Measurements from ENCODE around the gene RNF6. TPM values are rescaled to one million over a fixed set of nuclear protein-coding genes. Genes with fewer than 3 reads are reported as not detected.

The RNF6 gene
- total RNA-seq (2021; fragmentation: NEBNext Ultra II Directional; extraction: Animal tissue kit (Norgen Biotek cat#: 25700)): 10 to 100 TPM; 47.6 to 51.7 (median 48.5) TPM
- long read RNA-seq, transcript RNF6-201 (5 exons, 3,282 nt): major isoform, 26 of 89 reads
- long read RNA-seq, transcript RNF6-203 (5 exons, 3,706 nt): minor isoform, 24 of 89 reads
- long read RNA-seq, partial matches to known transcripts: 10 of 89 reads
- long read RNA-seq, other reads (novel, unspliced or antisense): 29 of 89 reads

DNA sequence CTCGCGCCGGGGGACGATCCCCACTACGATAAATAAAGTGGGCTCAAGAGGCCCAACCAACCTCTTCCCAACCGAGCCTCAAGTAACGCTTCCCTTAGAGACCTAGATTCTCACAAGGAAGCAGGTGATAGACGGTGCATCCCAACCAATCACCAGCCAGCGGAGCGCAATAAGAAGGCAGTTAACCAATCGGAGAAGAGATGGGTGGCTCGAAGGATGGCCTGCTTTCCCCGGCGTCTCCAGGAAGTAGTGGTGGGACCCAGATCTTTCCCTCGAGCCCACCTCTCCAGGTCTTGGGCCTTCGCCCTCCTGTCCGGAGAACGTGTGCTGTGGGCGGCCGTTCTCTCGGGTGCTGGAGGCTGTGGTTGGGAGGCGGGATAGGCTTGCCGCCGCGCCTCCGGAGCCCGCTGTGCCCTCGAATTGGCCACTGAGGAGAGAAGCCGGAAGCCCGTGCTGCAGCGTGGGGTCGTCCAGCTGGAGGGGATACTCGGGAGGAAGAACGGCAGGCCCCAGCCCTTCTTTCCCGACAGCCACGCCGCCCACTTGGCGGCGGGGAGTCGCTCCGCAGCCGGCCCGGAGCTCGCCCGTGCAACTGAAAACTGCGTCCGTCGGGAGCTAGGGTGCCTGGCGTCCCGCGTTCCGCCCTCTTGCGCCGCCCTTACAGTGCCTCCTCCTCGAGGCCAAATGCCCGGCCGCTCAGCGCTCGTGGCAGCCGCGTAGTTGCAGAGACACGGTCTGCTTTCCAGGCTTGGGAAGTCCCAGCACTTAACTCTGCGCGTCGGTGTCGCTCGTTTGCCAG, at the start of gene RNF6:
RNF6 (minus strand) TSS at position 594 of the 799 bp plus-strand sequence. CDS start 2,665 bp downstream, outside the sequence.
- Mint-ChIP-seq H3K27me3 (ENCODE audit: insufficient read depth) (peaks cover 8% of the 10 kb centered on the region), H3K4me3 (peak within 1 kb of the TSS; percentile 98), H3K36me3 (ENCODE audit: low read depth) (peaks cover 28% of the 10 kb centered on the region), H3K27ac (peak within 1 kb of the TSS; percentile 99), H3K9me3 (no peaks in the 10 kb centered on the region), H3K4me1 (ENCODE audit: low read depth) (peaks cover 33% of the 10 kb centered on the region)
- TF ChIP-seq, protein P1, sequence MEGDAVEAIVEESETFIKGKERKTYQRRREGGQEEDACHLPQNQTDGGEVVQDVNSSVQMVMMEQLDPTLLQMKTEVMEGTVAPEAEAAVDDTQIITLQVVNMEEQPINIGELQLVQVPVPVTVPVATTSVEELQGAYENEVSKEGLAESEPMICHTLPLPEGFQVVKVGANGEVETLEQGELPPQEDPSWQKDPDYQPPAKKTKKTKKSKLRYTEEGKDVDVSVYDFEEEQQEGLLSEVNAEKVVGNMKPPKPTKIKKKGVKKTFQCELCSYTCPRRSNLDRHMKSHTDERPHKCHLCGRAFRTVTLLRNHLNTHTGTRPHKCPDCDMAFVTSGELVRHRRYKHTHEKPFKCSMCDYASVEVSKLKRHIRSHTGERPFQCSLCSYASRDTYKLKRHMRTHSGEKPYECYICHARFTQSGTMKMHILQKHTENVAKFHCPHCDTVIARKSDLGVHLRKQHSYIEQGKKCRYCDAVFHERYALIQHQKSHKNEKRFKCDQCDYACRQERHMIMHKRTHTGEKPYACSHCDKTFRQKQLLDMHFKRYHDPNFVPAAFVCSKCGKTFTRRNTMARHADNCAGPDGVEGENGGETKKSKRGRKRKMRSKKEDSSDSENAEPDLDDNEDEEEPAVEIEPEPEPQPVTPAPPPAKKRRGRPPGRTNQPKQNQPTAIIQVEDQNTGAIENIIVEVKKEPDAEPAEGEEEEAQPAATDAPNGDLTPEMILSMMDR (IDR thresholded peaks at IDR 0.05): peak; percentile 32; the same call in 1 of the 2 replicates
- peak; percentile 98 for DNase-seq

DNA sequence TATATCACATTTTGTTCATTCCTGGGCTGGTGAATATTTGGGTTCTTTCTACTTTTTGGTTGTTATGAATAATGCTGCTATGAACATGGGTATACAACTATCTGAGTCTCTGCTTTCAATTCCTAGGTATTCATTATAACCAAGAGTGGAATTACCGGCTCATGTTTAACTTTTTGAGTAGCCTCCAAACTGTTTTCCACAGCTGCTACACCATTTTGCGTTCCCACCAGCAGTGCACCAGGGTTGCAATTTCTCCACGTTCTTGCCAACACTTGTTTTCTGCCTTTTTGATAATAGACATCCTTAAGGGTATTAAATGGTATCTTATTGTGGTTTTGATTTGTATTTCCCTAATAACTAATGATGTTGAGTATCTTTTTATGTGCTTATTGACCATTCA, 48.6 kb upstream of the RNF6 start:
- Mint-ChIP-seq H3K4me1 (ENCODE audit: low read depth) (peaks cover 34% of the 10 kb centered on the region), H3K36me3 (ENCODE audit: low read depth) (no peaks in the 10 kb centered on the region), H3K27ac (no peak overlapping the region), H3K27me3 (ENCODE audit: insufficient read depth) (no peaks in the 10 kb centered on the region), H3K4me3 (no peak overlapping the region), H3K9me3 (no peaks in the 10 kb centered on the region)
- TF ChIP-seq, protein P1 (IDR thresholded peaks at IDR 0.05): no peak
- DNase-seq: no peak

DNA sequence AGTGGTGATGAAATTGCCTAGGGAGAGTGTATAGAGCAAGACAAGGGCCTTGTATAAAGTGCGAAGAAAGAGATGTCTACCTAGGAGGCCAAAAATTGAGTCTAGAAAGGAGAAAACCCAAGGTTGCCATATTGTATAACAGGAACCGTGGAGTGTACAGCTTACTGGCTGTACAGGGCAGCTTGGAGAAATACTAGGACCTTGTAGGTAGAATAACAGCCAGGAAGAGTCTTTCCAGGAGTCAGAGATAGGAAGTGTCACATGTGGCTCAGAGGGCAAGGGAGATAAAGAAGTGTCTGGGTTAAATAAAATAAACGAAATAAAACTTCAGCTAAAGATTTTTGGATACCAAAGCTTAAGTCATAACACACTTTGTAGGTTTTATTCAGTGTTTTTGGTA, 44.2 kb upstream of the RNF6 start:
- no peak overlapping the region for H3K4me3 Mint-ChIP-seq
- H3K27me3 Mint-ChIP-seq (ENCODE audit: insufficient read depth): no peaks in the 10 kb centered on the region
- H3K4me1 Mint-ChIP-seq (ENCODE audit: low read depth): peaks cover 33% of the 10 kb centered on the region
- TF ChIP-seq, protein P1 (IDR thresholded peaks at IDR 0.05): no peak
- H3K27ac Mint-ChIP-seq: no peak overlapping the region
- 0 out of 2 replicates have a peak, but pooled peaks cover 4% of the 10 kb centered on the region for H3K36me3 Mint-ChIP-seq (ENCODE audit: low read depth)
- no peak for DNase-seq
- no peaks in the 10 kb centered on the region for H3K9me3 Mint-ChIP-seq

DNA sequence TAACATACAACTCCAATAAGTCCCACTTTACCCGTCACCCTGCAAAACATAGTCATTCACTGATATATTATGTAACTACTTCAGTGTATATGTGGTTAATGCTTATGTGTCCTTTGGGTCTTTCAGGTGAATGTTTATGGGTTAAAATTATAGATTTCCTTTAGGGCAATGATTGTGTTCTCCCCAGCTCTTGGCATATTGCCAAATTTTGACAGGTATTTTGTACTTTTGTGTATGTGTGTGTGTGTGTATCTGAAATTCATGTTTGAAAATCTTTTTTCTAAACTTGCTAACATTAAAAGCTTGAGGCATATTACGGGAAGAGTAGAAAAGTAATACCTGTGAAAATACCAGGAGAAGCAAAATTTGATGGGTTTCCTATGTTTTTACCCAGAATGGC, 40.0 kb upstream of the RNF6 start:
- no peak for DNase-seq
- Mint-ChIP-seq H3K27me3 (ENCODE audit: insufficient read depth) (no peaks in the 10 kb centered on the region), H3K4me1 (ENCODE audit: low read depth) (peaks cover 32% of the 10 kb centered on the region), H3K27ac (no peak overlapping the region), H3K4me3 (no peak overlapping the region), H3K9me3 (no peaks in the 10 kb centered on the region), H3K36me3 (ENCODE audit: low read depth) (0 out of 2 replicates have a peak, but pooled peaks cover 4% of the 10 kb centered on the region)
- TF ChIP-seq, protein P1 (IDR thresholded peaks at IDR 0.05): no peak

DNA sequence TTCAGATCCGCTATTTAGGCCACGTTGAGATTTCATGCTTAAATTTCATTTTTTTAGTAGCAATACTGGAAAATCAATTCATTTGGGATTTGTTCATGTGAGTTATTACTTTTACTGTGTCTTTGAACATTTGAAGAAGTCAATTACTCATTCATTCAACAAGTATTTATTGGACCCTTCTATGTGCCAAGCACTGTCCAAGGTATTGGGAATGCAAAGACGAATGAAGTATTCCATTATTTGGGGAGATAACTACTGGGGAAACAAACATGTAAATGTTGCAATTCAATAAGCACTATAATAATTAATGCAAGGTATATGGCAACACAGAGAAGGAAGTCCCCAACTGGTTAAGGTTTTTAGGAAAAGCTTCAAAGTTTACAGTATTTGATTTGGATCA, 37.5 kb upstream of the RNF6 start:
- H3K36me3 Mint-ChIP-seq (ENCODE audit: low read depth): 0 out of 2 replicates have a peak, but pooled peaks cover 4% of the 10 kb centered on the region
- TF ChIP-seq, protein P1 (IDR thresholded peaks at IDR 0.05): no peak
- no peak overlapping the region for H3K4me3 Mint-ChIP-seq
- H3K9me3 Mint-ChIP-seq: no peaks in the 10 kb centered on the region
- no peak for DNase-seq
- peaks cover 38% of the 10 kb centered on the region for H3K4me1 Mint-ChIP-seq (ENCODE audit: low read depth)
- no peaks in the 10 kb centered on the region for H3K27me3 Mint-ChIP-seq (ENCODE audit: insufficient read depth)
- no peak overlapping the region for H3K27ac Mint-ChIP-seq

Measured in HFFc6 (cell line).